K562 (cell line): Measurements from ENCODE around the gene MPPED2. TPM values are rescaled to one million over a fixed set of nuclear protein-coding genes. Genes with fewer than 3 reads are reported as not detected.

ENCODE experiments used
- ARHGAP35 ChIP-seq: fragments of 450-650 bp; IDR thresholded peaks from 2 replicates; pipeline ENCODE4 v1.6.1; 2018; ENCODE audit not compliant: partially characterized antibody
- ARID3B ChIP-seq: fragments of 250-450 bp; sonication (Bioruptor Pico); IDR thresholded peaks from 2 replicates; pipeline ENCODE4 v1.4.0; 2020; ENCODE audit warnings: borderline replicate concordance
- CBX5 ChIP-seq: IDR thresholded peaks from 2 replicates; pipeline ENCODE4 v1.6.1; 2014; ENCODE audit warnings: low read depth, borderline replicate concordance
- COPS2 ChIP-seq: fragments of 450-650 bp; conservative IDR thresholded peaks from 2 replicates; pipeline ENCODE4 v1.6.1; 2016; ENCODE audit warnings: mild to moderate bottlenecking, moderate library complexity
- HDAC2 ChIP-seq: fragments of 450-650 bp; IDR thresholded peaks from 2 replicates; pipeline ENCODE4 v1.6.1; 2016; ENCODE audit warnings: mild to moderate bottlenecking
- KDM4B ChIP-seq, 2 experiments: fragments of 450-650 bp in 1 of 2; sonication (generic) in 1 of 2; IDR thresholded peaks; 2 replicates each; pipeline ENCODE4 v1.6.1; 2016 to 2017; ENCODE audit warnings: borderline replicate concordance in 2 of 2, antibody characterized with exemption in 1 of 2, low read depth in 1 of 2, mild to moderate bottlenecking in 1 of 2
- MTA1 ChIP-seq: fragments of 450-650 bp; IDR thresholded peaks from 2 replicates; pipeline ENCODE4 v1.6.1; 2017; ENCODE audit warnings: borderline replicate concordance
- MYNN ChIP-seq, 2 experiments: sonication (generic); formaldehyde crosslinking in 1 of 2; IDR thresholded peaks; 2 replicates each; pipeline versions ENCODE4 v1.5.0 to v1.6.1; 2016 to 2020; ENCODE audit warnings: antibody characterized with exemption in 1 of 2, missing genetic modification reagents in 1 of 2
- PHB2 ChIP-seq: fragments of 450-650 bp; IDR thresholded peaks from 2 replicates; pipeline ENCODE4 v1.6.1; 2017; ENCODE audit warnings: low read depth
- RBM14 ChIP-seq: fragments of 200-400 bp; formaldehyde crosslinking; IDR thresholded peaks from 2 replicates; pipeline ENCODE4 v1.6.1; 2018; ENCODE audit warnings: low read depth, mild to moderate bottlenecking, low read length, moderate library complexity, borderline replicate concordance; ENCODE audit not compliant: insufficient read depth
- SIN3B ChIP-seq: fragments of 450-650 bp; IDR thresholded peaks from 2 replicates; pipeline ENCODE4 v1.6.1; 2017; ENCODE audit warnings: low read depth, mild to moderate bottlenecking, moderate library complexity
- TFAP4 ChIP-seq: sonication (generic); formaldehyde crosslinking; IDR thresholded peaks from 2 replicates; pipeline ENCODE4 v1.8.0; 2022; ENCODE audit warnings: missing genetic modification reagents, mild to moderate bottlenecking, moderate library complexity, borderline replicate concordance
- ZBTB34 ChIP-seq: fragments of 250-450 bp; sonication (Bioruptor Pico); IDR thresholded peaks from 2 replicates; pipeline ENCODE4 v1.8.0; 2021; ENCODE audit warnings: mild to moderate bottlenecking, moderate library complexity
- ZMIZ1 ChIP-seq, 2 experiments: fragments of 150-350 bp in 1 of 2; IDR thresholded peaks; 2 replicates each; pipeline ENCODE4 v1.6.1; 2012 to 2016; ENCODE audit warnings: low read depth in 2 of 2, low read length in 2 of 2, mild to moderate bottlenecking in 1 of 2, moderate library complexity in 1 of 2
- ZNF449 ChIP-seq: fragments of 250-450 bp; sonication (Bioruptor Pico); IDR thresholded peaks from 2 replicates; pipeline ENCODE4 v1.8.0; 2022; ENCODE audit warnings: moderate library complexity, mild to moderate bottlenecking, inconsistent platforms
- ZNF764 ChIP-seq: fragments of 250-450 bp; sonication (Bioruptor Pico); IDR thresholded peaks from 2 replicates; pipeline ENCODE4 v1.4.0; 2020; ENCODE audit warnings: low read depth, mild to moderate bottlenecking, moderate library complexity
- polyA plus RNA-seq, 8 experiments: library from polyadenylated mRNA; depleted of rRNA in 4 of 8; stranded (reverse) in 5 of 8; unstranded in 3 of 8; fragments of >200 nt; fragmentation: Nextera tagmentation in 2 of 8; fragmentation: Illumina TruSeq in 1 of 8; extraction: Ambion mirVana in 2 of 8; extraction: Trizol in 1 of 8; gene quantifications; 2 replicates each; pipeline versions ENCODE4 v1.2.1 to v1.2.3, GENCODE V29; 2011 to 2014; ENCODE audit warnings: inconsistent platforms in 1 of 8, missing spikeins in 1 of 8
- total RNA-seq, 7 experiments: library from RNA; depleted of rRNA in 6 of 7; stranded (reverse); fragments of >200 nt in 6 of 7; fragmentation: Illumina TruSeq in 2 of 7; extraction: Trizol in 2 of 7; gene quantifications; 2 replicates each; pipeline versions ENCODE4 v1.2.1 to v1.2.3, GENCODE V29; 2011 to 2021; ENCODE audit warnings: low replicate concordance in 1 of 7

MPPED2 gene
- total and polyA plus RNA-seq, 9 of the 15 experiments (the other 6 are each of a cell fraction or from before 2014, with no cell fraction given), result not detected

GRCh38 chr11:30364139-30364836 is 221.9 kb downstream of the MPPED2 start (continued):
- TF ChIP-seq ZNF449 (no peak), HDAC2 (no peak), SIN3B (no peak), ARID3B (CRISPR knock-in tag) (no peak), ZBTB34 (CRISPR knock-in tag) (no peak), ZNF764 (CRISPR knock-in tag) (no peak), CBX5 (no peak), TFAP4 (no peak), MYNN (IDR thresholded peaks at IDR 0.05) (no peak), MYNN (CRISPR knock-in tag; IDR thresholded peaks at IDR 0.05) (no peak), RBM14 (no peak), KDM4B (IDR thresholded peaks at IDR 0.05; ENCODE audit: borderline replicate concordance in 2 of 2, low read depth in 1 of 2) (no peak), ARHGAP35 (no peak), COPS2 (no peak), MTA1 (no peak), PHB2 (no peak), ZMIZ1 (IDR thresholded peaks at IDR 0.05; ENCODE audit: low read depth in 2 of 2, low read length in 2 of 2) (no peak)
